Memory B cell (primary cell): Measurements from ENCODE around the gene RALY.

Experiments used
- ATAC-seq: fragments of 150-1000 bp; cut with Tn5 transposase; 2 replicates; pipeline ENCODE4 v1.10.0; 2021; ENCODE audit warnings: low read depth, mild to moderate bottlenecking, moderate library complexity
- DNase-seq, 2 donors: peaks; one replicate each; pipeline ENCODE4 v3.0.0; 2022; ENCODE audit warnings: low spot score in 2 of 2
- H3K27ac Mint-ChIP-seq: one replicate; pipeline ENCODE4 v1.8.0; 2022; ENCODE audit warnings: mild to moderate bottlenecking, moderate library complexity, mixed read lengths
- H3K27me3 Mint-ChIP-seq: one replicate; pipeline ENCODE4 v1.8.0; 2022; ENCODE audit warnings: mixed read lengths
- H3K36me3 Mint-ChIP-seq: one replicate; pipeline ENCODE4 v1.8.0; 2022; ENCODE audit warnings: mild to moderate bottlenecking, mixed read lengths
- H3K4me1 Mint-ChIP-seq: one replicate; pipeline ENCODE4 v1.8.0; 2022; ENCODE audit warnings: mixed read lengths
- H3K4me3 Mint-ChIP-seq: one replicate; pipeline ENCODE4 v1.8.0; 2022; ENCODE audit warnings: mild to moderate bottlenecking, moderate library complexity, mixed read lengths
- H3K9me3 Mint-ChIP-seq: one replicate; pipeline ENCODE4 v1.8.0; 2022; ENCODE audit warnings: mixed read lengths

RALY gene

GRCh38 chr20:34091637-34092200, 98.0 kb downstream of the RALY start:
- ATAC-seq = no peak
- Mint-ChIP-seq H3K27me3 (no peaks in the 10 kb centered on the region), H3K4me1 (peaks cover 3% of the 10 kb centered on the region), H3K9me3 (no peaks in the 10 kb centered on the region), H3K36me3 (peaks cover 26% of the 10 kb centered on the region), H3K27ac (no peak overlapping the region), H3K4me3 (no peak overlapping the region)
- DNase-seq = no peak

- H3K27ac Mint-ChIP-seq = peak overlapping the region; percentile 38
- H3K36me3 Mint-ChIP-seq = peaks cover 27% of the 10 kb centered on the region
- ATAC-seq (no peak), DNase-seq (no peak)
- no peaks in the 10 kb centered on the region for H3K9me3 Mint-ChIP-seq
- H3K4me1 Mint-ChIP-seq = peaks cover 3% of the 10 kb centered on the region
- H3K4me3 Mint-ChIP-seq = no peak overlapping the region
- no peaks in the 10 kb centered on the region for H3K27me3 Mint-ChIP-seq
Measured at GRCh38 chr20:34093895-34094294, 100.2 kb downstream of the RALY start.

- peaks cover 33% of the 10 kb centered on the region for H3K36me3 Mint-ChIP-seq
- no peaks in the 10 kb centered on the region for H3K27me3 Mint-ChIP-seq
- H3K27ac Mint-ChIP-seq = no peak overlapping the region
- H3K4me3 Mint-ChIP-seq = no peak overlapping the region
- DNase-seq = no peak
- no peak for ATAC-seq
- peaks cover 5% of the 10 kb centered on the region for H3K4me1 Mint-ChIP-seq
- no peaks in the 10 kb centered on the region for H3K9me3 Mint-ChIP-seq
Measured at GRCh38 chr20:34095825-34096224, 102.1 kb downstream of the RALY start.

GRCh38 chr20:34096699-34097444, 103.2 kb downstream of the RALY start:
- H3K9me3 Mint-ChIP-seq = no peaks in the 10 kb centered on the region
- peaks cover 5% of the 10 kb centered on the region for H3K4me1 Mint-ChIP-seq
- no peak overlapping the region for H3K4me3 Mint-ChIP-seq
- DNase-seq (no peak), ATAC-seq (no peak)
- peaks cover 31% of the 10 kb centered on the region for H3K36me3 Mint-ChIP-seq
- H3K27ac Mint-ChIP-seq = no peak overlapping the region
- no peaks in the 10 kb centered on the region for H3K27me3 Mint-ChIP-seq

- peaks cover 26% of the 10 kb centered on the region for H3K36me3 Mint-ChIP-seq
- no peaks in the 10 kb centered on the region for H3K27me3 Mint-ChIP-seq
- no peak overlapping the region for H3K4me3 Mint-ChIP-seq
- peaks cover 10% of the 10 kb centered on the region for H3K4me1 Mint-ChIP-seq
- no peaks in the 10 kb centered on the region for H3K9me3 Mint-ChIP-seq
- H3K27ac Mint-ChIP-seq = no peak overlapping the region
- ATAC-seq (no peak), DNase-seq (no peak)
Measured at GRCh38 chr20:34098570-34098969, 104.9 kb downstream of the RALY start.

- Mint-ChIP-seq H3K27me3 (no peaks in the 10 kb centered on the region), H3K9me3 (no peaks in the 10 kb centered on the region), H3K27ac (no peak overlapping the region), H3K4me1 (peaks cover 13% of the 10 kb centered on the region), H3K4me3 (no peak overlapping the region), H3K36me3 (peaks cover 27% of the 10 kb centered on the region)
- DNase-seq = no peak
- ATAC-seq = no peak
Measured at GRCh38 chr20:34099675-34100074, 106.0 kb downstream of the RALY start.

GRCh38 chr20:34100576-34100975, 106.9 kb downstream of the RALY start:
- peak overlapping the region; percentile 45 for H3K27ac Mint-ChIP-seq
- ATAC-seq = no peak
- no peak for DNase-seq
- peaks cover 34% of the 10 kb centered on the region for H3K36me3 Mint-ChIP-seq
- peaks cover 21% of the 10 kb centered on the region for H3K4me1 Mint-ChIP-seq
- H3K27me3 Mint-ChIP-seq = no peaks in the 10 kb centered on the region
- no peak overlapping the region for H3K4me3 Mint-ChIP-seq
- no peaks in the 10 kb centered on the region for H3K9me3 Mint-ChIP-seq

GRCh38 chr20:34102342-34102741, 108.6 kb downstream of the RALY start:
- DNase-seq (no peak), ATAC-seq (no peak)
- peaks cover 22% of the 10 kb centered on the region for H3K4me1 Mint-ChIP-seq
- H3K9me3 Mint-ChIP-seq = no peaks in the 10 kb centered on the region
- peaks cover 33% of the 10 kb centered on the region for H3K36me3 Mint-ChIP-seq
- H3K4me3 Mint-ChIP-seq = no peak overlapping the region
- H3K27me3 Mint-ChIP-seq = no peaks in the 10 kb centered on the region
- peak overlapping the region; percentile 14 for H3K27ac Mint-ChIP-seq

GRCh38 chr20:34104059-34104458, 110.3 kb downstream of the RALY start:
- Mint-ChIP-seq H3K27me3 (no peaks in the 10 kb centered on the region), H3K9me3 (no peaks in the 10 kb centered on the region), H3K36me3 (peaks cover 33% of the 10 kb centered on the region), H3K4me1 (peaks cover 36% of the 10 kb centered on the region), H3K4me3 (no peak overlapping the region), H3K27ac (peak overlapping the region; percentile 75)
- ATAC-seq (no peak), DNase-seq (no peak)

- DNase-seq (no peak), ATAC-seq (no peak)
- Mint-ChIP-seq H3K4me1 (peaks cover 45% of the 10 kb centered on the region), H3K36me3 (peaks cover 30% of the 10 kb centered on the region), H3K27me3 (no peaks in the 10 kb centered on the region), H3K27ac (peak overlapping the region; percentile 75), H3K4me3 (no peak overlapping the region), H3K9me3 (no peaks in the 10 kb centered on the region)
Measured at GRCh38 chr20:34105978-34106675, 112.4 kb downstream of the RALY start.

GRCh38 chr20:34108616-34109174, 115.0 kb downstream of the RALY start:
- peaks cover 44% of the 10 kb centered on the region for H3K4me1 Mint-ChIP-seq
- H3K27me3 Mint-ChIP-seq = no peaks in the 10 kb centered on the region
- H3K36me3 Mint-ChIP-seq = peaks cover 24% of the 10 kb centered on the region
- ATAC-seq (no peak), DNase-seq (no peak)
- H3K27ac Mint-ChIP-seq = peak overlapping the region; percentile 73
- H3K9me3 Mint-ChIP-seq = no peaks in the 10 kb centered on the region
- H3K4me3 Mint-ChIP-seq = no peak overlapping the region

GRCh38 chr20:34109442-34109841, 115.7 kb downstream of the RALY start:
- Mint-ChIP-seq H3K27ac (no peak overlapping the region), H3K4me3 (no peak overlapping the region), H3K9me3 (no peaks in the 10 kb centered on the region)

GRCh38 chr20:34110025-34110744, 116.5 kb downstream of the RALY start:
- Mint-ChIP-seq H3K27me3 (no peaks in the 10 kb centered on the region), H3K27ac (peak overlapping the region; percentile 95), H3K4me1 (peaks cover 34% of the 10 kb centered on the region), H3K9me3 (no peaks in the 10 kb centered on the region), H3K4me3 (peak overlapping the region; percentile 96), H3K36me3 (peaks cover 14% of the 10 kb centered on the region)
- ATAC-seq (no peak), DNase-seq (no peak)

More at GRCh38 chr20:34109442-34109841, 115.7 kb downstream of the RALY start:
- Mint-ChIP-seq H3K4me1 (peaks cover 38% of the 10 kb centered on the region), H3K27me3 (no peaks in the 10 kb centered on the region), H3K36me3 (peaks cover 18% of the 10 kb centered on the region)
- DNase-seq (no peak), ATAC-seq (no peak)
